Neuronal stem cell (in vitro differentiated cells): Measurements from ENCODE around the gene PATL1.
A peak's percentile ranks its signal among the peaks of the same experiment; 100 is the strongest.

Experiments
- DNase-seq: peaks from one replicate; pipeline ENCODE4 v3.0.0-alpha.2; 2013; ENCODE audit warnings: low spot score
- H2AFZ ChIP-seq: one replicate; pipeline ENCODE4 v1.6.1; 2013; ENCODE audit warnings: mild to moderate bottlenecking, low read length, inconsistent platforms
- H2AK5ac ChIP-seq: 2 replicates; pipeline ENCODE4 v1.6.1; 2013; ENCODE audit warnings: low read depth, mild to moderate bottlenecking, inconsistent platforms, low read length, moderate library complexity, mixed read lengths
- H2BK120ac ChIP-seq: 2 replicates; pipeline ENCODE4 v1.6.1; 2013; ENCODE audit warnings: low read depth, mild to moderate bottlenecking, inconsistent platforms, low read length, moderate library complexity, mixed read lengths
- H2BK12ac ChIP-seq: one replicate; pipeline ENCODE4 v1.6.1; 2013; ENCODE audit warnings: low read length, inconsistent platforms
- H2BK15ac ChIP-seq: 2 replicates; pipeline ENCODE4 v1.6.1; 2013; ENCODE audit warnings: mild to moderate bottlenecking, low read length, inconsistent platforms, mixed read lengths
- H2BK5ac ChIP-seq: one replicate; pipeline ENCODE4 v1.6.1; 2013; ENCODE audit warnings: inconsistent platforms, mild to moderate bottlenecking, low read length, moderate library complexity
- H3K14ac ChIP-seq: one replicate; pipeline ENCODE4 v1.6.1; 2013; ENCODE audit warnings: low read length, inconsistent platforms
- H3K18ac ChIP-seq: 2 replicates; pipeline ENCODE4 v1.6.1; 2013; ENCODE audit warnings: low read length, inconsistent platforms
- H3K23ac ChIP-seq: 2 replicates; pipeline ENCODE4 v1.6.1; 2013; ENCODE audit warnings: low read depth, mild to moderate bottlenecking, mixed read lengths, low read length, inconsistent platforms; ENCODE audit not compliant: poor library complexity
- H3K27ac ChIP-seq: replicated peaks from 3 replicates; pipeline ENCODE4 v1.5.1; 2013; ENCODE audit warnings: low read length, inconsistent platforms
- H3K27me3 ChIP-seq, 3 experiments: 2 replicates each; pipeline ENCODE4 v1.6.1; 2013; ENCODE audit warnings: low read length in 3 of 3, mild to moderate bottlenecking in 2 of 3, inconsistent platforms in 1 of 3, low read depth in 1 of 3, mixed read lengths in 1 of 3, moderate library complexity in 1 of 3; ENCODE audit not compliant: control insufficient read depth in 3 of 3, insufficient read depth in 3 of 3
- H3K36me3 ChIP-seq, 2 donors: replicated peaks in 1 of 2; 2 replicates each; pipeline ENCODE4 v1.6.1; 2013; ENCODE audit warnings: low read length in 2 of 2; ENCODE audit not compliant: control insufficient read depth in 2 of 2, insufficient read depth in 2 of 2
- H3K4ac ChIP-seq: 2 replicates; pipeline ENCODE4 v1.6.1; 2013; ENCODE audit warnings: inconsistent platforms, mild to moderate bottlenecking, low read length, moderate library complexity
- H3K4me1 ChIP-seq, 2 donors: 1 replicate in 1 of 2; 2 replicates in 1 of 2; pipeline ENCODE4 v1.6.1; 2013; ENCODE audit warnings: low read length in 2 of 2, low read depth in 1 of 2; ENCODE audit not compliant: control insufficient read depth in 2 of 2, insufficient read depth in 1 of 2
- H3K4me2 ChIP-seq: one replicate; pipeline ENCODE4 v1.6.1; 2013; ENCODE audit warnings: mild to moderate bottlenecking, low read length, inconsistent platforms; ENCODE audit not compliant: insufficient read depth, poor library complexity, severe bottlenecking
- H3K4me3 ChIP-seq, 2 donors: 2 replicates each; pipeline ENCODE4 v1.5.1; 2013; ENCODE audit warnings: low read length in 2 of 2, mild to moderate bottlenecking in 2 of 2, inconsistent platforms in 1 of 2, moderate library complexity in 1 of 2
- H3K79me1 ChIP-seq: one replicate; pipeline ENCODE4 v1.6.1; 2013; ENCODE audit warnings: low read depth, mild to moderate bottlenecking, inconsistent platforms, low read length, moderate library complexity
- H3K9ac ChIP-seq: one replicate; pipeline ENCODE4 v1.6.1; 2013; ENCODE audit warnings: mild to moderate bottlenecking, low read depth, low read length, inconsistent platforms; ENCODE audit not compliant: poor library complexity
- H3K9me3 ChIP-seq, 2 donors: replicated peaks in 1 of 2; 2 replicates each; pipeline versions ENCODE3 to v1.6.1; 2013; ENCODE audit warnings: low read length in 2 of 2, mild to moderate bottlenecking in 2 of 2, inconsistent platforms in 1 of 2, low read depth in 1 of 2, mixed read lengths in 1 of 2, moderate library complexity in 1 of 2; ENCODE audit not compliant: control insufficient read depth in 2 of 2, insufficient read depth in 1 of 2
- H4K8ac ChIP-seq: one replicate; pipeline ENCODE4 v1.6.1; 2013; ENCODE audit warnings: low read depth, mild to moderate bottlenecking, inconsistent platforms, low read length, moderate library complexity
- H4K91ac ChIP-seq: one replicate; pipeline ENCODE4 v1.6.1; 2013; ENCODE audit warnings: low read length, low read depth, mild to moderate bottlenecking, inconsistent platforms; ENCODE audit not compliant: poor library complexity
- WGBS, 2 donors: extraction: QIAGEN DNeasy Blood & Tissue Kit; methylation state at CpG; one replicate each; pipeline ENCODE4 v1.1.7; 2013; ENCODE audit warnings: missing lambda C conversion rate in 2 of 2, mixed read lengths in 1 of 2; ENCODE audit not compliant: insufficient read length in 2 of 2, insufficient replicate concordance in 1 of 2; ENCODE audit errors: extremely low coverage in 2 of 2; 5-methylcytosine and 5-hydroxymethylcytosine counted together
- small RNA-seq: library from polyadenylated mRNA; stranded (forward); fragments of <200 nt; extraction: miRNeasy Mini kit (QIAGEN cat#:217004); gene quantifications from one replicate; pipeline ENCODE3, GENCODE V24; 2013; ENCODE audit not compliant: insufficient read depth

The PATL1 gene

DNA sequence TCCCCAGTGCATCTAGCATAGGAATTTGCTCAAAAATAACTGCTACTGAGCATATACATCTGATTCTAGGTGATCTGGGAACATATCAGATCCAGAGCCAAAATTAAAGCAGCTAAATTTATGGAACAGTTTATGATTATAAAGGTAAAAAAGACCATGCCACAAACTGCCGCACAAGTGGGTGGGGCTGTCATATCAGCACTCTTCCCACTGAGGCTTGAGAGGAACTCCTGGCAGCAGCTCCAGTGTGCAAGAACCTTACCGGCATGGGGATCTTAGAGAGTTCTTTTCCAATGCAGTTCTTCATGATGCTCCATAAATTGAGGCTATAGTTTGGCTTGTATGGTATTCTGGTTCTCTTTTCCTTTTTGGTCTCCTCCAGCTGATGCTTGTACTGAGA lies 68.6 kb downstream of the PATL1 start:
- no peak overlapping the region for H2AK5ac ChIP-seq
- no peaks in the 10 kb centered on the region for H3K79me1 ChIP-seq
- no peaks in the 10 kb centered on the region for H3K9me3 ChIP-seq
- DNase-seq = no peak
- H3K9ac ChIP-seq = no peak overlapping the region
- H2AFZ ChIP-seq = no peak overlapping the region
- no peak overlapping the region for H2BK12ac ChIP-seq
- H2BK5ac ChIP-seq = no peak overlapping the region
- H3K18ac ChIP-seq = no peak overlapping the region
- H3K27me3 ChIP-seq = no peaks in the 10 kb centered on the region
- H3K23ac ChIP-seq = no peak overlapping the region
- WGBS, 2 donors = no CpG with 5 or more reads among the region's 2 CpGs
- no peak overlapping the region for H3K4ac ChIP-seq
- H2BK15ac ChIP-seq = no peak overlapping the region
- H3K14ac ChIP-seq = no peak overlapping the region
- no peak overlapping the region for H3K4me3 ChIP-seq
- no peak overlapping the region for H2BK120ac ChIP-seq
- H3K27ac ChIP-seq = no peak overlapping the region
- H3K4me1 ChIP-seq = no peaks in the 10 kb centered on the region
- no peak overlapping the region for H4K91ac ChIP-seq
- no peak overlapping the region for H3K4me2 ChIP-seq
- H4K8ac ChIP-seq = no peak overlapping the region
- H3K36me3 ChIP-seq = peaks cover 28 to 96% of the 10 kb centered on the region in 2 donors

DNA sequence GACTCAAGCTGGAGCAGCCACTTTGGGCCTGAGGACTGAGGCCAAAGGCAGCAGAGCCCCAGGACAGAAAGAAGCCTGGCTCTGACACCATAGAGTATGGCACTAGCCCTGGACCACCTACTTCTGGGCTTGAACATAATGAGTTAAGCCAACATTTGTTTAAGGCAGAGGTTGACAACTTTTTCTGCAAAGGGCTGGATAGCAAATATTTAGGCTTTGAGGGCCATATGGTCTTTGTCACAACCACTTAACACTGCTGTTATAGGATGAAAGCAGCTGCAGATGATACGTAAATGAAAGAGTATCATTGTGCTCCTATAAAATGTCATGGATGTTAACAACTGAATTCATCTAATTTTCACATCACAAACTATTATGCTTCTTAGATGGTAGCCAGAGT lies 69.9 kb downstream of the PATL1 start:
- Histone ChIP-seq H3K36me3 (peaks cover 33 to 96% of the 10 kb centered on the region in 2 donors), H2AK5ac (no peak overlapping the region), H3K27ac (no peak overlapping the region), H2AFZ (no peak overlapping the region), H2BK5ac (no peak overlapping the region), H2BK15ac (no peak overlapping the region), H3K79me1 (no peaks in the 10 kb centered on the region), H3K14ac (no peak overlapping the region), H3K23ac (no peak overlapping the region), H3K27me3 (no peaks in the 10 kb centered on the region), H3K18ac (no peak overlapping the region), H3K9ac (peak overlapping the region; percentile 18), H3K4me2 (no peak overlapping the region), H4K8ac (no peak overlapping the region), H2BK120ac (no peak overlapping the region), H3K4me3 (no peak overlapping the region), H4K91ac (no peak overlapping the region), H3K4ac (no peak overlapping the region), H3K4me1 (no peaks in the 10 kb centered on the region), H3K9me3 (no peaks in the 10 kb centered on the region), H2BK12ac (no peak overlapping the region)
- WGBS, 2 donors = no CpG with 5 or more reads among the region's 1 CpG
- DNase-seq = no peak

Small RNA genes lying within 50 kb of the gene (small RNA-seq; reads per million reads assigned to genes)
- 1.2 reads per million for gene MIR3162
